GM19099 (cell line): Measurements from ENCODE around the gene NSUN6.

Experiments
- POLR2A ChIP-seq: IDR thresholded peaks from 3 replicates; pipeline ENCODE4 v1.6.1; 2011; ENCODE audit warnings: low read depth; ENCODE audit not compliant: insufficient read length; ENCODE audit errors: extremely low read depth

Gene NSUN6

GRCh38 chr10:18504161-18504560 is 147.2 kb downstream of the NSUN6 start:
- TF ChIP-seq POLR2A = no peak

- TF ChIP-seq POLR2A = no peak
These were observed 149.8 kb downstream of the NSUN6 start for GRCh38 chr10:18501629-18502028.

DNA sequence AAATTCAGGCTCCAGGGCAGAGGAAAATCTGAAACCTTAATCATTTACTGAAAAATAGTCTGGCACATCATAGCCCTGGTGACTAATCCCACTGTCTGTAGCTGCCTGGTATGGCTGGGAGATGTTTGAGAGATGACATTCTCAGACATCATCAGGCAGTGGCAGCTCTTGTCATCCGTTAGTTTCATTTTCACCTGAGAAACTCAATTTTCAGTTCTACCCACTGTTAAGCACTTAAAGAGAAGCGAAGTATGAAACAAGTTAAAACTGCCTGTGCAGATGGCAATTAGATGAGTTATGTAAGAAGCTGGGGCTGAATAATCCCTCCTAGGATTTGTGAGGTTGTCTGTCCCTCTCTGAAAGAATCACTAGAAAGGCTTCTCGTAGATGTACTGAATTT is 150.2 kb downstream of the NSUN6 start:
- no peak for TF ChIP-seq POLR2A

DNA sequence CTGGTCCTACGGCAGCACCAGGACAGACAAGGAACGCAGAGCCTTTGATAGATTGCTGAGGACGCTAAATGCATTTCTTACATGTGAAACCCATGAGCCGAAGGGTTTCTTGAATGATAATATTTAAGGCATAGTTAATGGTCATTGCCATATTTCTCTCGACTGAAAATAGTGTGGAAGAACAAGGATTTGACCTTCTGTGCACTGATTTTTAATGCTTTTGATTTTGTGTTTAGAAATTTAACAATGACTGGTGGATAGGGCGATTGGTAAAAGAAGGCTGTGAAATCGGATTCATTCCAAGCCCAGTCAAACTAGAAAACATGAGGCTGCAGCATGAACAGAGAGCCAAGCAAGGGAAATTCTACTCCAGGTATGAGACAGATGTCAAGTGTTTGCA is 150.8 kb downstream of the NSUN6 start:
- no peak for TF ChIP-seq POLR2A

DNA sequence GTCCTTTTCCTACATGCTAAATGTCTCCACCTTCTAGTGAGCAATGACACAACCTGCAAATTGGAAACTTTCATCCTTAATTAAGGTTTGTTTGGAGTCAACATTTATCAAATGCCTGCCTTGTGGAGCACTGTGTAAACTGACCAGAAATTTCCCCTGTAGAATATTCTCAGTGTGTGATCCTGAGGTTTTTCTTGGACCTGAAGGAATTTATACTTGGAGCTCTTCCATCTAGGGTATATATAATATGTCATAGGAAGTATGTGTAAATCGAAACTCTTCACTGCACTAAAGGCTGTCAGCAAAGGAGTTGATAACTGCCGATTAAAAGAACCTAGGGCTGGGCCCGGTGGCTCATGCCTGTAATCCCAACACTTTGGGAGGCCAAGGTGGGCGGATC is 152.4 kb downstream of the NSUN6 start:
- no peak for TF ChIP-seq POLR2A

DNA sequence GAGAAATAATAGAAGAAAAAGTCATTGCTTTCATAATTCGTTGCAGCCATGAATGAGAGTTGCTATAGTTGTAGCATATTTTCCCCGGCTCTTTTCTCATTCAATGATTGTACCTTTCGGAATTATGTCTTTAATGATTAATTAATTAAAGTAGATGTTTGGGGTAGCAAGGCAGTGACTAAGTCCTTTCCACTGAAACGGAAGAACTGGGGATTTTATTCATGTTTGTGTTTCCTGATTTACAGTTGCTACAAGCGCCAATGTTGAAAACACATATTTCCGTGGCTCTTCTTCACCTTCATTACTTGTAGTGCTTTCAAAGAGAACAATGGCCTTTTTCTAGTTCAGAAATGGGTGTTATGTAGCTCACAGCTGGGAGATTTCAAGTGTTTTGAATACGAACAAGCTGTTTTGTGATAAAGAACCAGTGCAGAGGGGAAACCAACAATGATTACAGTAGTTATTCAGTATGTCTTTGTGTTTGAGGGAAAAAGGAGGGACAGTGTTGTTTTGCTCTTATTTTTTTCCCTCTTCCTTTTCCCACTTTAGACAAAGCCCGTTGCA is 153.5 kb downstream of the NSUN6 start:
- no peak for TF ChIP-seq POLR2A
